Activated CD8-positive, alpha-beta memory T cell treated with anti-CD3 and anti-CD28 coated beads, Interleukin-2, amount 50 U/mL, for 48 hours (primary cell): ENCODE data around the gene UNC5B.
"Not testable (repeated sequence)": the region's sequence is repeated elsewhere in the genome, so short reads cannot be mapped to it uniquely, and the experiment has no call there.

Experiments
- DNase-seq: peaks from one replicate; pipeline ENCODE4 v3.0.0-alpha.2; 2020

UNC5B gene

DNA sequence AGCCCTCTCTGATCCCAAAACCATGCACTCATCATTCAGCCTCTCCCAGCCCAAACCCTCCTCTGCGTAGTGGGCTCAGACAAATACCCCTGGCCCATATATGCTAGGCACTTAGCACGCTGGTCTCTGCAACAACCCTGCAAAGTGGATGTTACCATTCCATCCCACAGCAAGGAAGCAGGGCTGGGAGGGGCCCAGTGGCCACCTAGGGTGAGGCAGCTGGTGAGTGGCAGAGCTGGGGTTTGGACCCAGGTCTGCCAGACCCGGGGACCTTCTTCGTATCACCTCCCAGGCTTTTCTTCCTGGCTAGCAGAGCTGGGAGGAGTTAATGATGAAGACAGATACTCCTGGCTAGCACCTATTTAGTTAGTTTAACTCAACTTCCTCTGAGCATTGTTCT, 73.6 kb downstream of the UNC5B start:
- DNase-seq = no peak

DNA sequence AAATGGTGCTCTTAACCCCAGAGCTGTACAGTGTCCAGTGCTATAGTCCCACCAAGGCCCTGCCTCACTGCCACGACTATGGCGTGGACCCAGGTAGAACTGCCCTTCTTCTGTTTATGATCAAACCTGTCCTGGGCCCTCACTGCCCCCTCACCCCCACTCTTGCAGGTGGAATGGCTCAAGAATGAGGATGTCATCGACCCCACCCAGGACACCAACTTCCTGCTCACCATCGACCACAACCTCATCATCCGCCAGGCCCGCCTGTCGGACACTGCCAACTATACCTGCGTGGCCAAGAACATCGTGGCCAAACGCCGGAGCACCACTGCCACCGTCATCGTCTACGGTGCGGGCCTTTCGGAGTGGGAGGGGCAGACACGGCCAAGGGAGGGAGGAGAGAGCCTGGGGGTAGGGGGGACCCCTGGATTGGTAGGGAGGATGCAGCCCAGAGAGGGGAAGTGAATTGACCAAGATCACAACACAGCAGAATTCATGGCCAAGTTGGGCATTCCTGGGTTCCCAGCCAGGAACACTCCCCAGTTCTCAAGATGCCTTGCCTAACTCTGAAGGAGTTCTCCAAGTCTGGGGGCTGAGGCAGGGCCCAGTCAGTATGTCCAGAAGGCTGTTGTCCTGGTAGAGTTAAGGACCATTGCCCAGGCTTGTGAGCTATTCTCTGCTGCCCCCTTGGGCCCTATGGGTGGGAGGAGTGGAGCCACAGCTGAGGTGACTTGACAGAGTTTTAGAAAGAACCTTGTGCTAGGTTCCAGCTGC, 74.3 kb downstream of the UNC5B start:
- no peak for DNase-seq

DNA sequence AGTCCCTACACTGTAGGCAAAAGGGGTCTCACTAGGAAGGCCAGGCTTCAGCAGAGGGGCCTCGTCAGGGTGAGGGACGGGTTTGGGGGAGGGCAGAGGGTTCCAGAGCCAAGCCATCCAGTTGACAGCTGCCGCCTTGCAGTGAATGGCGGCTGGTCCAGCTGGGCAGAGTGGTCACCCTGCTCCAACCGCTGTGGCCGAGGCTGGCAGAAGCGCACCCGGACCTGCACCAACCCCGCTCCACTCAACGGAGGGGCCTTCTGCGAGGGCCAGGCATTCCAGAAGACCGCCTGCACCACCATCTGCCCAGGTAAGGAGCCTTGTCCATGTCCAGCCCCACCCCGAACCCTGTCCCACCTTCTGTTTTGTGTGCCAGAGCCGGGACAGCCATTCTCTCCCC, 75.1 kb downstream of the UNC5B start:
- no peak for DNase-seq

DNA sequence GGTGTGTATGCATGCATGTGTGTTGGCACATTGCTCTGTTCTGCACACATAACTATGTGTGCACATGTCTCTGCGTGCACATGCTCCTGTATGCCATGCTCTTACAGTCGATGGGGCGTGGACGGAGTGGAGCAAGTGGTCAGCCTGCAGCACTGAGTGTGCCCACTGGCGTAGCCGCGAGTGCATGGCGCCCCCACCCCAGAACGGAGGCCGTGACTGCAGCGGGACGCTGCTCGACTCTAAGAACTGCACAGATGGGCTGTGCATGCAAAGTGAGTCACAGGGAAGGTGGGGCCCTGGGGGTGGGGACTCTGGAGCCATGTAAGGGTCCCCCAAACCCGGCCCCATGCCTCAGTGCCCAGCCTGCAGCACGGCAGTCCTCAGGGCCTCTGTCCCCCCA, 76.1 kb downstream of the UNC5B start:
- no peak for DNase-seq

DNA sequence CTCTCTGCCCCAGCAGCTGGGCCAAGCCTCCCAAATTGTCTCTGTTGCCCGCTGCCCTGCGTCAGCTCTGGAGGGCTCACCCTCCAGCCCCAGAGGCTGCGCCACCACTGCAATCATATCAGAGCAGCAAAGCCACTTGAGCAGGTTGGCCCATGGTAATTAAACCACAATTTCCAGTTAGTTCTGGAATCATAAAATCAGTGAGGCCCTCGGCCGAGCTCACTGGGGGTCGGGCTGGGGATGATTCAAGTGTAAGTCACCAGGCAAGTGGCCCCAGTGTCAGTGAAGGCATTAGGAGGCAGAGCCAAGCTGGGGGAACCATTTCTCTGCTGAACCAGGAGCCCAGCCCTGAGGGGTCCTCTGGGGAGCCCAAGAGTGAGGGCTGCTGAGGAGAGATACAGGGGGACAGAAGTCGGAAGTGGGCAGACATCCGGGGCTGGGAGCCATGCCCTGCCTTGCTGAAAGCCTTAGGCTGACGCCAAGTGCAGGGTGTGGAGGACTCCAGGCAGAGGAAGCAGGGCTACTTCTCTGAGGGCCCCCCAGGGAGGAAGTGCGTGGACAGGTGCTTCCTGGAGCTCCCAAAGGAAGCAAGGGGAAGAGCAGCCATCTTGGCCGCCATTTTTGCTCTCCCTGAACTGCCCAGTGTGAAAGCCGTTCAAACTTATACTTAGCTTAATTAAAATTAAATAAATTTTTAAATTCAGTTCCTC, 77.2 kb downstream of the UNC5B start:
- DNase-seq = no peak

DNA sequence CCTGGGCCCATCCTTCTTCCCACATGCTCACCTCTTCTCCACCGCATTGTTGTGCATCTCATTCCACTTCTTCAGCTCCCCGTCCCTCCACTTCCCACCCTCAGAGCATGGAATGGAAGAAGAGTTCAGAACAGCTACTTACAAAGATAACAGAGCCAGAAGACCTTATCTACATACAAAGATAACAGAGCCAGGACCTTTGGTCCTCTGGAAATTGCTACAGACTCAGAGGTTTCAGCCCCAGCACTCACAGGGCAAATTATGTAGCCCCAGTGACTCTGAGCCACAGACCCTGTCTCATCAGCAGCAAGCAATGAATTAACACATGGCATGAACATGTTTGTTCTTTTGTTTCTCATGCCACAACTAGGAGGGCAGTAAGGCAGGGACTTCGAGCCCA, 78.0 kb downstream of the UNC5B start:
- no peak for DNase-seq

DNA sequence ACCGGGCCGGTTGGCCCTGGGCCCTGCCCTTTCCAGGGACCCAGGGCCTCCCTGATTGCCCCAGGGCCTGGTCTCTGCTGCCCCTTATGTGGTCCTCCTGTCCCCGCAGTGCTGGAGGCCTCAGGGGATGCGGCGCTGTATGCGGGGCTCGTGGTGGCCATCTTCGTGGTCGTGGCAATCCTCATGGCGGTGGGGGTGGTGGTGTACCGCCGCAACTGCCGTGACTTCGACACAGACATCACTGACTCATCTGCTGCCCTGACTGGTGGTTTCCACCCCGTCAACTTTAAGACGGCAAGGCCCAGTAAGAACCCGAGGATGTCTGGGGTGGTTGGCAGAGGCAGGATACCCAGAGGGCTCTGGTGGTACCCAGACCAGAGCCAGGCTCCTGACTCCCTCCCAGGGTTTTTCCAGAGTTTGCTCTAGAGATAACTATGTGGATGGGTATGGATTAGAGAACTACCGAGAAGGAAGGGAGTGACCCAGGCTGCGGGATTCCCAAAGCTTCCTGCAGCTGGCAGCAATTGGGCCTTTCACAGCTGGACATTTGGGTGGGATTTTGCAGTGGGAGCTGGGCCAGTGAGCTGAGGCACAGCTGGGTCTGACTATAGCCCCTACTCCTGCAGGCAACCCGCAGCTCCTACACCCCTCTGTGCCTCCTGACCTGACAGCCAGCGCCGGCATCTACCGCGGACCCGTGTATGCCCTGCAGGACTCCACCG, 78.6 kb downstream of the UNC5B start:
- DNase-seq = no peak

DNA sequence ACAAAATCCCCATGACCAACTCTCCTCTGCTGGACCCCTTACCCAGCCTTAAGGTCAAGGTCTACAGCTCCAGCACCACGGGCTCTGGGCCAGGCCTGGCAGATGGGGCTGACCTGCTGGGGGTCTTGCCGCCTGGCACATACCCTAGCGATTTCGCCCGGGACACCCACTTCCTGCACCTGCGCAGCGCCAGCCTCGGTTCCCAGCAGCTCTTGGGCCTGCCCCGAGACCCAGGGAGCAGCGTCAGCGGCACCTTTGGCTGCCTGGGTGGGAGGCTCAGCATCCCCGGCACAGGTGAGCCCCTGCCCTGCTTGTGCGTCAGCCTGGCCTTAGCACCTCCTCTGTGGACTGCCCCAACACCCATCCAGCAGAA, 79.1 kb downstream of the UNC5B start:
- DNase-seq = no peak

DNA sequence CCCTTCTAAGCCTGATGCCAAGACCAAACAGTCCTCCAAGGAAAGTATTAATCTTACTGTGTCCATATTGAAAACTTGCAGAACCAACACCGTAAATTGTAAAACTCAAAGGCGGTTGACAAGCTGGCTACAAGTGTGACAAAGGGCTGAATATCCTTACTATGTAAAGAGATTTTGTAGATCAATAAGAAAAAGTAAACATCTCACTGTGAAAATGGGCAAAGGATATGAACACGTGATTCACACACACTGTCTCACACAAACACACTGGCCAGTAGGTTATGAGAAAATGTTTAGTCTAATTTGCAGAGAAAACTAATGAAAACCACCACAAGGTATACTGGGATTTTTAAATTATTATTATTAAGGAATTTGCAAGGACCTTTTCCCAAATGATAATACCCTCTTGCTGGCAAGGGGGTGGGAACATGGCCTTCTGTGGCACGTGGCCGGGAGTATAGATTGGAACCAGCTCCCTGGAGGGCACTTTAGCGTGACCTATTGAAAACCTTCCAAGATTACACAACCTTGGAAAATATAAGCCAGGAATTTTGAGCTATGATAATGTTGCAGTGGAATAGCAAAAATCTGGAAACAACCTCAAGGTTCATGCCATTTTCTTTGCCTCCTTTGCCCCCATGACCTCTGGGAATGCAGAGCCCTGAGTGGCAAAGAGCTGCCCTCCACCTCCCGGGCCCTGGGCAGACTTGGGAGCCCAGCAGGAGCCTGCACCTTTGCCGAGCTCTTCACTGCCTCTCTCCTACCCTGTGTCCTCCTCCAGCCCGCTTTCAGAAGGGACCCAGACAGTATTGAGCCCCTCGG, 80.5 kb downstream of the UNC5B start:
- no peak for DNase-seq

DNA sequence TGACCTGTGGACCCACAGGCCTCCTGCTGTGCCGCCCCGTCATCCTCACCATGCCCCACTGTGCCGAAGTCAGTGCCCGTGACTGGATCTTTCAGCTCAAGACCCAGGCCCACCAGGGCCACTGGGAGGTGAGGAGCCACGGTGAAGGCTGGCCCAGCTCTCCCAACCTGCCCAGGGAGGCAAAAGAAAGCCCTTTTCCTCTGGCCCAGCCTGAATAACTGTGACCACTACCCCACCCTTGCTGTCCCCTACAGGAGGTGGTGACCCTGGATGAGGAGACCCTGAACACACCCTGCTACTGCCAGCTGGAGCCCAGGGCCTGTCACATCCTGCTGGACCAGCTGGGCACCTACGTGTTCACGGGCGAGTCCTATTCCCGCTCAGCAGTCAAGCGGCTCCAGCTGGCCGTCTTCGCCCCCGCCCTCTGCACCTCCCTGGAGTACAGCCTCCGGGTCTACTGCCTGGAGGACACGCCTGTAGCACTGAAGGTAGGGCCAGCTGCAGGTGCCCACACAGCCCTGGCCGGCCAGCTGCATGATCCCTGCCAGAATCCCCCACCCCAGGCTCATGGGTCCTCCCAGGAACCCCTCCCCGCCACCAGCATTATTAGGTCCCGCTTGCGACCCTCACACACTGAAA, 81.2 kb downstream of the UNC5B start:
- no peak for DNase-seq

DNA sequence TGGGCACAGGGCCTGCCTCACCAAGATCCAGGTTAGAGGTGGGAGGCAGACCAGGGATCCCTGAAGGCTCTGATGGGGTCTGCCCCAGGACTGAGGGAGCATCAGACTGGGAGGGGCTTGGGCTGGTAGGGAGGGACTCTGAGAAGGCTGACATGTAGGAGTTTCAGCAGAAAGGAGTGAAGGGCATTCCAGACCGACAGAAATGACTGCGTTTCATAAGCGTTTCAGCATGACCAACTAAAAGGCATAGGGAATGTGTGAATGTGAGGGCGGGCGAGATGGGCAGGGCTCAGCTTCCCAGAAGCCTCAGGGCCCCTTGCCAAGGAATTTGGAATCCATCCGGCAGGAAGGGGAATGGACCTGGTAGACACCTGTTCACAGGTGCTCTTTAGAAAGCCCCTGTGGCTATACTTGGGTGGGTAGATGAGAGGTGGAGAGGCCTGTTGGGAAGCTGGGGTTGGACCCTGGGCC, 81.8 kb downstream of the UNC5B start:
- no peak for DNase-seq

DNA sequence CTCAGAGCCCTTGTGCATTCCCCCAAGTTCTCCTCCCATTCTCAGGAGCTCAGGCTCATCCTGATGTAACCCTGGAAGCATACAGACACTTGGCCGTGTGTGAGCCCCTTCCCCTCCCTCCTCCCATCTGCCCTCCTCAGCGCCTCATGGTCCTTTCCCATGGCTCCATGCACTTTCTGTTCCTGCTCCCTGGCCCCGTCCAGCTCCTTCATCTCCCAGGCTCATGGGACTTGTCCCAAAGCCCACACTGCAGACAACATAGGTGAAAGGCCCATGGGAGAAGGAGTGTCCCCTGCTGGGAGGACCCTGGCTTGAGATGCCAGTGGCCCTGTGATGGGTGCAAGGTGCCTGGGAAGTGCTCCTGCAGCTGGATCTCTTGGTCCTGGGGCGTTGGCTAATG, 82.5 kb downstream of the UNC5B start:
- DNase-seq = no peak

DNA sequence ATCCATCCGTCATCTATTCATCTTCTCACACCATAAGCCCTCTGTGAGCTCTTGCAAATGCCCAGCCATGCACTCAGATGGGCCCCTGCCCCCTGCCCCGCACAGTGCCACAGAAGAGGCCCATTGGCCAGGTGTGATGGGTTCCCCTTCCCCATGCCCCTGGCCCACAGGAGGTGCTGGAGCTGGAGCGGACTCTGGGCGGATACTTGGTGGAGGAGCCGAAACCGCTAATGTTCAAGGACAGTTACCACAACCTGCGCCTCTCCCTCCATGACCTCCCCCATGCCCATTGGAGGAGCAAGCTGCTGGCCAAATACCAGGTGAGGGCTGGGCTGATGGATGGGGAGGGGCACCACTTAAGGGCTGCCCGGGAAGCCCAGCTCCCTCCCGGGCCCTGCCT, 83.3 kb downstream of the UNC5B start:
- no peak for DNase-seq

DNA sequence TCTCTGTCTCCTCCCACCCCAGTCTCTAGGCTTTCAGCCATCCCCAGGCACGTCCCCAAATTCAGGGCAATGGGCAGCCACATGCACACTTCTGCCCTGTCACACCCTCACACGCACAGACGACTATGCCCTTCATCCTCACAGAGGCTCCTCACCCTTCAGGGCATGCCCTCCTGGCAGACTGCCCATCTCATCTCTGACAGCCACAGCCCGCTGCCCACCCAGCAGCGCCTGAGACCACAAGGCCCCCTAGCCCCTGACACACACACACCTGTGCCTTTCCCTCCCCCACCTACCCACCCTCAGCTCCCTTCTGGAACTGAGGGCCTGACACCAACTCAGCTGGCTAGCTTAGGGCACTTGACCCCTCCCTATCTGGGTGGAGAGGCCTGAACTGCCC, 83.7 kb downstream of the UNC5B start:
- DNase-seq = no peak

DNA sequence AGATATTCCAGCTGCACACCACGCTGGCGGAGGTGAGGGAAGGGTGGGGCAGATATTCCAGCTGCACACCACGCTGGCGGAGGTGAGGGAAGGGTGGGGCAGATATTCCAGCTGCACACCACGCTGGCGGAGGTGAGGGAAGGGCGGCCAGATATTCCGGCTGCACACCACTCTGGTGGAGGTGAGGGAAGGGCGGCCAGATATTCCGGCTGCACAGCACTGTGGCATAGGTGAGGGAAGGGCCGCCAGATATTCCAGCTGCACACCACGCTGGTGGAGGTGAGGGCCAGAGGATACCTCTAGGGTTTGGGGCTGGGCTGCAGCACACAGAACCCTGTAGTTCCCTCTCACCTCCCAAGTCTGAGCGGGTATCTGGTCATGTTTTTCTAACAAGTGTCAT, 84.4 kb downstream of the UNC5B start:
- not testable (repeated sequence) for DNase-seq

DNA sequence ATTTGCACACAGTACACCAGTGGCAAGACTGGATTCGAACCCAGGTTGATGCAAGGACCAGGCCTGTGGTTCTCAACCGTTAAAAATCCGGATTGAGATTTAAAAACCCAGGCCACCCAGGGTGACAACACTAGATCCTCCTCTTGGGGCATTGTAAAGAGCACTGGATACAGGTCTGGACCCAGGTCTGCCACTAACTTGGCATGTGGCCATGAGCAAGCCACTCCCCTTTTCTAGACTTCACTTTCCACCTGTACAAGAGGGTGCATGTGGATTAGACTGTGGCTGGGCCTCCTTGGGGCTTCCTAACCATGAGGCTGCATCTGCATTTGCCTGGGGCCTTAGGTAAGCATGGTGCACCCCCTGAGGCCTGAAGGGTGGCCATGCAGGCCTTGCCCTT, 85.0 kb downstream of the UNC5B start:
- DNase-seq = no peak

DNA sequence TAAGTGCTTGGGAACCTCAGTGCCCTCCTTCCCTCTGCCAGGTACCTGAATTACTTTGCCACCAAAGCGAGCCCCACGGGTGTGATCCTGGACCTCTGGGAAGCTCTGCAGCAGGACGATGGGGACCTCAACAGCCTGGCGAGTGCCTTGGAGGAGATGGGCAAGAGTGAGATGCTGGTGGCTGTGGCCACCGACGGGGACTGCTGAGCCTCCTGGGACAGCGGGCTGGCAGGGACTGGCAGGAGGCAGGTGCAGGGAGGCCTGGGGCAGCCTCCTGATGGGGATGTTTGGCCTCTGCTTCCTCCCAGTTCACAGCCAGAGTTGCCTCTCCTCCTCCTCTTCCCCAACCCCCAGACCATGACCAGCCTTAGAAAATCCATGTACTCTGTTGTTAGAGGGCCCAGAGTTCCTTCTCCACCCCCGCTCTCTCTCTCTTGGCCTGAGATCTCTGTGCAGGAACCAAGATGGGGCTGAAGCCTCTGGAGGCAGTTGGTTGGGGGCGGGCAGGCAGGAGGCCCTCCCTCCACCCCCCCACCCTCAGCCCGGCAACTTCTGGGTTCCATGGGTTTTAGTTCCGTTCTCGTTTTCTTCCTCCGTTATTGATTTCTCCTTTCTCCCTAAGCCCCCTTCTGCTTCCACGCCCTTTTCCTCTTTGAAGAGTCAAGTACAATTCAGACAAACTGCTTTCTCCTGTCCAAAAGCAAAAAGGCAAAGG, 86.9 kb downstream of the UNC5B start:
- no peak for DNase-seq

DNA sequence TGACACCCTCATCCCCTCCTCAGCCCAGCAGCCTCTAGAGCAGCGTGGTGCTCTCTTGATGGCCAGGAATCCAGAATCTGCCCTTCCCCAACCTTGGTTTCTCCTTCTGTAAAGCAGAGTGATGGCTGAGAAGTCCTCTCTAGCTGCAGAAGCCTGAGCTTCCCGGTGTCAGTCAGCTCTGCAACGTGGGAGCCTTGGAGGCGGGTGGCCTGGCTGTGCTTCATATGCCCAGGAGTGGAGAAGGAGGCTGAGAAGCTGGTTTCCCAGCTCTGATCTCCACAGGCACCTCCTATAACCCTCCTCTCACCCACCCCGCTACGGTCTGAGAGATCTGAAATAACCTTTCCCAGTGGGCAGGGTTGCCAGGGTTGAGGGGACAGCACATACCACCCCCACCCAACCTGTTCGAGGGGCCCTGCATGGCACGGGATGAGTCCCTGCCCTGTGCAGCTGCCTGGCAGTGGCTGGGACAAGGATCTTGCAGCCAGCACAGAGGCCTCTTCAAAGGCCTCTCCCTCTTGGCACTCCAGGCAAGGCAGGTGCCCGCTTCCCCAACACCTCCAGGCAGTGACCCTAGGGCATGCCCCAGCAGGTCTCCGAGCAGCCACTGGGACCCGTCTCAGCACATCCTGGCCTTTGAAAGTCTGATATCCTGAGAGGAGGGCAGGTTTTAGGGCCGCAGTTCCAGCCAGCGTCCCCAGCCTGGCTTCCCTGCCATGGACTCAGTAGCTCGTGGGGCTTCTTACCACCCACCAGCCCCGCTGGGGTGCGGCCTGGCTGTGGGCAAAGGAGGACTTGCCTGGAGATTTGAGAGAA, 88.4 kb downstream of the UNC5B start:
- no peak for DNase-seq

DNA sequence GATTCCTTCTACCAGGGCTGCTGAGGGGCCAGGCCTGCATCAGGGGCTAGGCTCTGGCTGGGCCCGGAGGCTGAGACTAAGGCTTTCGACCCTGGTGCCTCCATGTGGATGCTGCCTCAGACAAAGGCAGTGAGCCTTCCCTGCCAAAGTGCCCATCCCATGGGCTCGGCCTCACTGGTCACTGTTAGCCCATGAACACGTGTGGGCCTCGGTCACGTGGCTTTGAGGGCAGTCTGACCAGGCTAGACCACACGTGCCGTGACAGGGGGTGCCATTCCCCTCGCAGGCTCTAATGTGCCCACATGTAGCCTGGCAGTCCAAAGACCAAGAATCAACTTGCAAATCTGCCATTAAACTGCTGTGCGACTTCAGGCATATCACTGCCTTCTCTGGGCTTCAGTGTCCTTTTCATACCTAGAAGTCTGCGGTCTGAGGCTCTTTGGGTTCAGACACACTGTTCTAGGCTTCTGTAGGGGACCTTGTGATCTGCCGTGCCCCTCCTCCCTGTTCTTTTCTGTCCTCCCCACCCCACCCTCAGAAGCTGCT, 89.1 kb downstream of the UNC5B start:
- DNase-seq = no peak

DNA sequence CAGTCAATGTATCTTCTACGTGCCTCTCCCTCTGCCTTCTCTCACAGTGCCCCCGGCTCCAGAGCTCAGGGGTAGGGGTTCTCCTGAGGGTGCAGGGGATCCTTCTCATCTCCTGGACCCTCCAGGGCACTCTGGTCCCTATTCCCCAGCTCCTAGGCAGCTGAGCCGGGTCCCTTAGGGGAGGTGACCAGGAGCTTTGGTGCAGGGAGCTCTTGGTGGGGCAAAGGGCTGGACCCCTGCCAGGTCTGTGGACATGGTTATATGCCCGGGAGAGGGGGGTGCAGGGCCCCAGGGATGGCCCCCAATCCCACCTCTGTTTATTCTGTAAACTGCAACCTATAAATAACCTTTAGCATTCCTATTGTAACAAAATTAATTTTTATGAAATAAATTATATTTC, 90.1 kb downstream of the UNC5B start:
- no peak for DNase-seq
